GM12878 (cell line): Measurements from ENCODE around the gene DPP9.

Source experiments
- BHLHE40 ChIP-seq, 2 experiments: fragments of 450-650 bp in 1 of 2; IDR thresholded peaks; 2 replicates each; pipeline ENCODE4 v1.6.1; 2011 to 2017; ENCODE audit warnings: low read depth in 2 of 2, borderline replicate concordance in 1 of 2, improper control_type of control experiment in 1 of 2, low read length in 1 of 2, mild to moderate bottlenecking in 1 of 2
- BMI1 ChIP-seq: fragments of 450-650 bp; IDR thresholded peaks from 2 replicates; pipeline ENCODE4 v1.6.1; 2016; ENCODE audit warnings: mild to moderate bottlenecking, moderate library complexity, borderline replicate concordance
- CHD1 ChIP-seq: IDR thresholded peaks from 2 replicates; pipeline ENCODE4 v1.6.1; 2012; ENCODE audit warnings: low read depth, low read length, improper control_type of control experiment
- CTCF ChIP-seq, 3 experiments: IDR thresholded peaks in 2 of 3; conservative IDR thresholded peaks in 1 of 3; 2 replicates each; pipeline ENCODE4 v1.5.1; 2011; ENCODE audit warnings: low read depth in 3 of 3, low read length in 3 of 3, mild to moderate bottlenecking in 3 of 3, control low read depth in 2 of 3, moderate library complexity in 2 of 3, inconsistent platforms in 1 of 3, mixed read lengths in 1 of 3; ENCODE audit not compliant: control insufficient read depth in 2 of 3, insufficient read depth in 1 of 3; ENCODE audit errors: extremely low read depth in 1 of 3
- MLLT1 ChIP-seq: fragments of 450-650 bp; IDR thresholded peaks from 2 replicates; pipeline ENCODE4 v1.6.1; 2016; ENCODE audit warnings: mild to moderate bottlenecking
- POLR2A ChIP-seq: IDR thresholded peaks from 2 replicates; pipeline ENCODE4 v1.6.1; 2011; ENCODE audit warnings: low read depth, mild to moderate bottlenecking, low read length
- RFX5 ChIP-seq: IDR thresholded peaks from 2 replicates; pipeline ENCODE4 v1.6.1; 2011; ENCODE audit warnings: low read depth, low read length, improper control_type of control experiment
- SUZ12 ChIP-seq: fragments of 200-600 bp; sonication (generic); IDR thresholded peaks from one replicate; pipeline ENCODE4 v1.6.1; 2018; ENCODE audit warnings: antibody characterized with exemption, mild to moderate bottlenecking; ENCODE audit not compliant: unreplicated experiment
- TARDBP ChIP-seq: IDR thresholded peaks from 2 replicates; pipeline ENCODE4 v1.6.1; 2016; ENCODE audit warnings: borderline replicate concordance
- TCF12 ChIP-seq: IDR thresholded peaks from 2 replicates; pipeline ENCODE4 v1.6.1; 2011; ENCODE audit warnings: low read depth, mild to moderate bottlenecking, low read length

DNA sequence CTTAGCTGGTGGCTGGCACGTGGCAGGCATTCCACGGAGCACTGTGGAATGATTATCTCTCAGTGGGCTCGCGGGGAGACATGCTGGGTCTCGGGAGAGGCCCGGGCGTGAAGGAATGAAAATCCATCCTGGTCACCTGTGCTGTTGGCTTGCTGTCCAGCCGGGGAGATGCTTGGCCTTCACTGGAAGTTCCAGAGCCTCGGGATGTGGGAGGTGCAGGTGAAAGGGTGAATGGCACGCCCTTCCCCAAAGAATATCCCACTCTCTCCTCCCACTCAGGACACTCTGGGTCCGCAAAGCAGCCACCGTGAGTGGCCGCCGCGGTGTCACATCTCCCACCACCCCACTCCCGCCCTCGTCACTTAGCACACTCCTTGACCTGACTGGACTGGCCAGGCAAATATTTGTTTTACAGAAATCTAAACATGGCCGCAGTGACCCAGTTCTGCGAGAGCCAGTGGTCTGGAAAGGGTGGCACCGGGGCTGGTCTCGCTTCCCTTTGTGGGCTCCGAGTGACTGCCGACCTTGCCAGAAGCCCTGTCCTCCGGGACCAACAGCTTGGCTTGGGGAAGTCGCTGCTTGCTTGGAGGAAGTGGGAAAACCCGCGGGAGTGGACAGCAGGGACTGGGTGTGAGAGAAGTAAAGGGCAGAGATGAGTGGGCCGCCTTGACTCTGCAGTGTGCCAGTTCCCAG is 8.0 kb downstream of the DPP9 start:
- no peak for TF ChIP-seq TARDBP
- TF ChIP-seq SUZ12 = no peak
- no peak for TF ChIP-seq RFX5
- no peak for TF ChIP-seq MLLT1
- peak; percentile 31; the same call in 1 of the 2 replicates for TF ChIP-seq POLR2A
- no peak for TF ChIP-seq CHD1
- no peak for TF ChIP-seq BHLHE40 (IDR thresholded peaks at IDR 0.05; ENCODE audit: borderline replicate concordance in 1 of 2, low read depth in 2 of 2, low read length in 1 of 2)
- no peak for TF ChIP-seq CTCF (IDR thresholded peaks at IDR 0.05 in 2 of 3, conservative IDR thresholded peaks at IDR 0.05 in 1 of 3; ENCODE audit: control insufficient read depth in 2 of 3, extremely low read depth in 1 of 3, insufficient read depth in 1 of 3, low read depth in 3 of 3, low read length in 3 of 3)
- no peak for TF ChIP-seq TCF12
- no peak for TF ChIP-seq BMI1
